ENCODE results near the gene DCXR. TPM values are rescaled to one million over a fixed set of nuclear protein-coding genes. Genes with fewer than 3 reads are reported as not detected.

DCXR gene
- total and polyA plus RNA-seq, 2 experiments from 2014 or later = 164 to 312 TPM

DNA sequence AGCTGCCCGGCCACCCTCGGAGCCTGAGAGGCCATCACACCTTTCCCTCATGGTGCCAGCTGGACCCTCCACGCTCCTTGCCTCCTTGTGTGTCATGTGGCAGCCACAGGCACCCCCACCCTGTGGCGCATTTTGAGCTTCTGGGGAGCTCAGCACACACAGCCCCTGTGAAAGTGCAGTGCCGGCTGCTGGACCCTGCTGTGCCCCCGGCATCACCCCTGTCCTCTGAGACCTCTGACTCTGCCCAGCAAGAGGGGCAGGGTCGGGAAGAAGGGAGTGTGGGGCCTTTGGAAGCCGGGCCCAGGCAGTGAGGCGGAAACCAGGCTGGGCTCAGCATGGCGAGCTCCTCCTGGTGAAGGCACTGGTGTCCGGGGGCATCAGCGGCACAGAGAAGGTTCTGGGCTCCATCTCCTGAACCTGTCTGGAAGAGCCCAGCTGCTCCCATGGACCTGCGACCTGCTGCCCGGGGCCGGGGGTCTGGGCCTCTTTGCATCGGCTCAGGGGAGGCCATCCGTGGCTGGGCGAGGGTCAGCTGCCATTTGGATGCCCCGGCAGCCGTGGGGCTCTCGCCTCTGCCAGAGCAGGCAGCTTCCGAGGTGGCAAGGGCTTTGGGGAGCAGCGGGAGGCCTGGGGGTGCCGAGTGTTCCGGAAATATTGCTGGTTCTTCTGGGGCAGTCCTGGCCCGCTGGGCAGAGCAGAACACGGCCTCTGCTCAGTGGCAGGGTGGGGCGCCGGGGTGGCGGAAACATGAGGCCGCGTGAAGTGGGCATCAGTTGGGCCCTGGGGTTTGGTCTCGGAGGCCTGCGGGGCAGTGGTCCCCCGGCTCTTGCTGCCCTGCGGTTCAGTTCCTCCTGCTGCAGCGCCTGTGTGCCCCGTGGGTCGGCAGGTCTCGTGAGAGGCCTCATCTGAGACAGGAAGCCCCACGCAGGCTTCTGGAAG, 32.7 kb downstream of the DCXR start:
- no peaks in the 10 kb centered on the region for H3K4me1 ChIP-seq (ENCODE audit: low read depth)
- no peak overlapping the region for H3K4me3 ChIP-seq
- DNase-seq (ENCODE audit: low read depth in 1 of 2, low spot score in 1 of 2) = no peak
- no peaks in the 10 kb centered on the region for H3K36me3 ChIP-seq
- no peak overlapping the region for H3K27ac ChIP-seq
- TF ChIP-seq, protein P1, sequence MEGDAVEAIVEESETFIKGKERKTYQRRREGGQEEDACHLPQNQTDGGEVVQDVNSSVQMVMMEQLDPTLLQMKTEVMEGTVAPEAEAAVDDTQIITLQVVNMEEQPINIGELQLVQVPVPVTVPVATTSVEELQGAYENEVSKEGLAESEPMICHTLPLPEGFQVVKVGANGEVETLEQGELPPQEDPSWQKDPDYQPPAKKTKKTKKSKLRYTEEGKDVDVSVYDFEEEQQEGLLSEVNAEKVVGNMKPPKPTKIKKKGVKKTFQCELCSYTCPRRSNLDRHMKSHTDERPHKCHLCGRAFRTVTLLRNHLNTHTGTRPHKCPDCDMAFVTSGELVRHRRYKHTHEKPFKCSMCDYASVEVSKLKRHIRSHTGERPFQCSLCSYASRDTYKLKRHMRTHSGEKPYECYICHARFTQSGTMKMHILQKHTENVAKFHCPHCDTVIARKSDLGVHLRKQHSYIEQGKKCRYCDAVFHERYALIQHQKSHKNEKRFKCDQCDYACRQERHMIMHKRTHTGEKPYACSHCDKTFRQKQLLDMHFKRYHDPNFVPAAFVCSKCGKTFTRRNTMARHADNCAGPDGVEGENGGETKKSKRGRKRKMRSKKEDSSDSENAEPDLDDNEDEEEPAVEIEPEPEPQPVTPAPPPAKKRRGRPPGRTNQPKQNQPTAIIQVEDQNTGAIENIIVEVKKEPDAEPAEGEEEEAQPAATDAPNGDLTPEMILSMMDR (IDR thresholded peaks at IDR 0.05; ENCODE audit: low read depth, low read length) = no peak
- H3K27me3 ChIP-seq = no peaks in the 10 kb centered on the region
- H3K9me3 ChIP-seq (ENCODE audit: low read depth) = no peaks in the 10 kb centered on the region

DNA sequence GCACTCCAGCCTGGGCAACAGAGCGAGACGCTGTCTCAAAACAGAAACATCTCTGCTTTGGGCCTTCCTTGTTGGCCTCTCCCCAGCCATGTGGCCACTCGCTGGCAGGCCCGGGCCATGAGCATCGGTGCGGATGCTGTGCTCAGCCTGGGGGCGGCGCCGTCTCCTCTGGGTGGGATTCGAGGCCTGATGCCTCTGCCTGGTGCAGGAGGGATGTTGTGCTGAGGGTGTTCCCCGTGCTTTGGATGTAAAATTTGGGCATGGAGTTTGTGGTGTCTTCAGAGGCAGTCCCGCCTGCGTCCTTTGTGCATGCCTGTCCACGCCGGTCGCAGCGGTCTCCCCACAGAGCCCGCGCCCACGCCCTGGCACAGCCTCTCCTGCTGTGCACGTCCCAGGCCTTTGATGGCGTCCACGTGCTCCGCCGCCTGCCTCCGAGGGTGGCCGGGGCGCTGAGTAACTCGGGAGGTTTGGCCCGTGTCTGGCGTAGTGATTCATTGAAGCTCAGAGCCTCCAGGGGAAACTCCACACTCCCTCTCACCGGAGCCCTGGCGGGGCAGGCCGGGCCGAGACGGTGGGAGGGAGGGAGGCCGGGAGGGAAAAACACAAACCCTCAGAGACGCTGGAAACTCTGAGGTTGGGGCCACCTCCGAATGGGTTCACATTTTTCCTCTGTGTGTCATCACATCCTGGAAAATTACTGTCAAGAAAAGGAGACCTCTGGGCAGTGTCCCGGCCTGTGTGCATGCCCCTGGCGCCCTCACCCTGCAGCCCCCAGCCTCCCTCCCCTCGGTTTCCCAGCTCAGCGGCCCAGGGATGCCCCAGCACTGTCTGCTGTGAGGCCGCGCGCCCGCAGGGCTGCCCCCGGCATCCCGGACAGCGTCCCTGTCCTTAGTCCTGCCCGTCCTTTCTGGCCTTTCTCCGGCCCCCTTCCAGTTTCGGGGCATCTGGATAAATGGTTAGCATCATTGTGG, 33.8 kb downstream of the DCXR start:
- Histone ChIP-seq H3K9me3 (ENCODE audit: low read depth) (no peaks in the 10 kb centered on the region), H3K4me3 (no peak overlapping the region), H3K4me1 (ENCODE audit: low read depth) (no peaks in the 10 kb centered on the region), H3K27ac (no peak overlapping the region), H3K27me3 (no peaks in the 10 kb centered on the region), H3K36me3 (no peaks in the 10 kb centered on the region)
- peak in 1 of 2 donors; percentile 96 for DNase-seq (ENCODE audit: low read depth in 1 of 2, low spot score in 1 of 2)
- TF ChIP-seq, protein P1 (IDR thresholded peaks at IDR 0.05; ENCODE audit: low read depth, low read length) = no peak

DNA sequence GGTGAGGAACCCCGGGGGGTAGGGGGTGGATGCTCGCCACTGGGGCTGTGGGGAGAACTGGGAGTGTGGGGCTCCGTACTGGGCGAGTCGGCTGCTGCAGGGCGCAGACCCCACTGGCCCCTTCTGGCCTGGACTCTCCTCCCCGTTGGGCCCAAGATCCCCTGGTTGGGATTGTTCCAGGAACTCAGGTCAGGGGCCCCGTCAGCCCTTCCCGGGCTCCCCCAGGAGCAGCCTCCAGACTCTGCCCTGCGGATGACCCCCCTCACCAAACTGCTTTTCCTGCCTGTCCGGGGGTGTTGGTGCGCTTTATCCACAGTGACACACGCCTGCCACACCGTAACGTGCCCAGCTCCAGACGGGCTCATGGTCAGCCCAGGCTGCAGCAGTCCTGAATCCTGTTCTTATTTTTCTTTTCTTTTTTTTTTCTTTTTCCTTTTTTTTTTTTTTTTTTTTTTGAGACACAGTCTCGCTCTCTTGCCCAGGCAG, 35.9 kb downstream of the DCXR start:
- Histone ChIP-seq H3K27ac (no peak overlapping the region), H3K4me3 (no peak overlapping the region), H3K9me3 (ENCODE audit: low read depth) (no peaks in the 10 kb centered on the region), H3K27me3 (no peaks in the 10 kb centered on the region), H3K36me3 (no peaks in the 10 kb centered on the region), H3K4me1 (ENCODE audit: low read depth) (no peaks in the 10 kb centered on the region)
- TF ChIP-seq, protein P1 (IDR thresholded peaks at IDR 0.05; ENCODE audit: low read depth, low read length) = no peak
- DNase-seq (ENCODE audit: low read depth in 1 of 2, low spot score in 1 of 2) = no peak

DNA sequence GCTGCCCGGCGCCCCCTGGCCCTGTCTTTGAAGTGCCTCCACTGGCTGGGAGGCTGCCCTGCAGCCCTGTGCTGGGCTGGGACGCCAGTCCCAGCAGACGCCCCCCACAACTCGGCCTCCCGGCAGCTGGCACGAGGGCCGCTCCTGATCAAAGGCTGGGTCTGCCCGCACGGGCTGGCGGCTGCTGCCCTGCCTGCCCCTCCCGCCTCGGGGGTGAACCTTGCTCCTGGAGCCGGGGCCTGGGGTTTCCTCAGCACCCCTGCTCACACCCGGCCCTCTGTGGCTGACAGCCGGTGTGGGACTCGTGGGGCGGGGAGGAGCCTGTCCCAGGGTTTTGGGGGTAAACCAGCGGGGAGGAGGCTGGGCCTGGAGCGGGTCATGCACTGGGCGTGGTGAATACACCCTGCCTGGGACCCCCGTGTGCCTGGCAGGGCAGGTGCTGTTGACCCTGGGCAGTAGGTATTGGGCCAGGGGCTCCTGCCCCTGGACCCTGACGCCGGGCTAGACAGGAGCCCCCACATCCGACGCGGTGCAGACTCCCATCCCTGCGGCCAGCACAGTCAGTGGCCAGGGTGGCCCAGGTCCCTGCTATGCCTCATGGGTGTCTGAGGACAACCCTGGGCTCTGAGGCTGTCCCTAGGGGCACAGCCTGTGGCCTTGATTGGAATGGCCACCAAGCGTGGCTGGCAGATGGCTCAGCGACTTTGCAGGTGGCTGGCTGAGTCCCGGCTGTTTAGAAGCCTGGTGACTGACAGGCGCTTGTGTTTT, 36.5 kb downstream of the DCXR start:
- H3K4me1 ChIP-seq (ENCODE audit: low read depth) = no peaks in the 10 kb centered on the region
- no peaks in the 10 kb centered on the region for H3K27me3 ChIP-seq
- H3K9me3 ChIP-seq (ENCODE audit: low read depth) = no peaks in the 10 kb centered on the region
- H3K4me3 ChIP-seq = no peak overlapping the region
- H3K36me3 ChIP-seq = no peaks in the 10 kb centered on the region
- DNase-seq (ENCODE audit: low read depth in 1 of 2, low spot score in 1 of 2) = no peak
- TF ChIP-seq, protein P1 (IDR thresholded peaks at IDR 0.05; ENCODE audit: low read depth, low read length) = no peak
- H3K27ac ChIP-seq = no peak overlapping the region

Measured in cardiac muscle cell (in vitro differentiated cells and primary cell).